Trophoblast cell (in vitro differentiated cells and primary cell): ENCODE results near the gene PRLR.

Experiments
- DNase-seq, 2 donors: peaks; one replicate each; pipeline ENCODE4 v3.0.0-alpha.2; 2016
- H2AFZ ChIP-seq: 2 replicates; pipeline ENCODE4 v1.6.1; 2013; ENCODE audit warnings: low read length, moderate library complexity, mild to moderate bottlenecking; ENCODE audit not compliant: insufficient read depth, poor library complexity
- H2AK5ac ChIP-seq: 2 replicates; pipeline ENCODE4 v1.6.1; 2013; ENCODE audit warnings: mild to moderate bottlenecking, low read length
- H2BK120ac ChIP-seq: 2 replicates; pipeline ENCODE4 v1.6.1; 2013; ENCODE audit warnings: low read length, mild to moderate bottlenecking, moderate library complexity; ENCODE audit not compliant: insufficient read depth, poor library complexity
- H2BK12ac ChIP-seq: 2 replicates; pipeline ENCODE4 v1.6.1; 2013; ENCODE audit warnings: mild to moderate bottlenecking, low read length, moderate library complexity
- H2BK5ac ChIP-seq: 2 replicates; pipeline ENCODE4 v1.6.1; 2013; ENCODE audit warnings: low read length, low read depth, moderate library complexity, mild to moderate bottlenecking; ENCODE audit not compliant: poor library complexity
- H3K14ac ChIP-seq: 2 replicates; pipeline ENCODE4 v1.6.1; 2013; ENCODE audit warnings: mild to moderate bottlenecking, low read length
- H3K18ac ChIP-seq: 2 replicates; pipeline ENCODE4 v1.6.1; 2013; ENCODE audit warnings: mild to moderate bottlenecking, low read length
- H3K23ac ChIP-seq: 2 replicates; pipeline ENCODE4 v1.6.1; 2013; ENCODE audit warnings: low read length
- H3K27ac ChIP-seq: 2 replicates; pipeline ENCODE4 v1.5.1; 2013; ENCODE audit warnings: low read depth, mild to moderate bottlenecking, inconsistent platforms, low read length, moderate library complexity
- H3K27me3 ChIP-seq: 2 replicates; pipeline ENCODE4 v1.6.1; 2013; ENCODE audit warnings: inconsistent platforms, mild to moderate bottlenecking, low read length, moderate library complexity; ENCODE audit not compliant: insufficient read depth
- H3K36me3 ChIP-seq, 2 experiments: 1 replicate in 1 of 2; 2 replicates in 1 of 2; pipeline ENCODE4 v1.6.1; 2013; ENCODE audit warnings: low read length in 2 of 2, mild to moderate bottlenecking in 2 of 2, moderate library complexity in 1 of 2; ENCODE audit not compliant: insufficient read depth in 2 of 2, control insufficient read depth in 1 of 2
- H3K4ac ChIP-seq: 2 replicates; pipeline ENCODE4 v1.6.1; 2013; ENCODE audit warnings: low read depth, mild to moderate bottlenecking, low read length, moderate library complexity
- H3K4me1 ChIP-seq, 2 experiments: 1 replicate in 1 of 2; 2 replicates in 1 of 2; pipeline ENCODE4 v1.6.1; 2013; ENCODE audit warnings: low read length in 2 of 2, mild to moderate bottlenecking in 2 of 2, moderate library complexity in 1 of 2; ENCODE audit not compliant: insufficient read depth in 2 of 2, control insufficient read depth in 1 of 2
- H3K4me2 ChIP-seq: 2 replicates; pipeline ENCODE4 v1.6.1; 2013; ENCODE audit warnings: inconsistent platforms, mild to moderate bottlenecking, low read length, moderate library complexity
- H3K4me3 ChIP-seq: 2 replicates; pipeline ENCODE4 v1.5.1; 2013; ENCODE audit warnings: mild to moderate bottlenecking, low read depth, low read length, inconsistent platforms
- H3K79me1 ChIP-seq: one replicate; pipeline ENCODE4 v1.6.1; 2013; ENCODE audit warnings: low read length
- H3K79me2 ChIP-seq: 2 replicates; pipeline ENCODE4 v1.6.1; 2013; ENCODE audit warnings: low read length, mild to moderate bottlenecking; ENCODE audit not compliant: control insufficient read depth, insufficient read depth, poor library complexity
- H3K9ac ChIP-seq: 2 replicates; pipeline ENCODE4 v1.6.1; 2013; ENCODE audit warnings: mild to moderate bottlenecking, low read length
- H3K9me3 ChIP-seq: 2 replicates; pipeline ENCODE4 v1.6.1; 2013; ENCODE audit warnings: low read depth, mild to moderate bottlenecking, control low read depth, inconsistent platforms, low read length; ENCODE audit not compliant: insufficient read depth
- H4K12ac ChIP-seq: 2 replicates; pipeline ENCODE4 v1.6.1; 2013; ENCODE audit warnings: low read depth, mild to moderate bottlenecking, low read length, moderate library complexity
- H4K8ac ChIP-seq: 2 replicates; pipeline ENCODE4 v1.6.1; 2013; ENCODE audit warnings: low read depth, mild to moderate bottlenecking, low read length, moderate library complexity
- H4K91ac ChIP-seq: one replicate; pipeline ENCODE4 v1.6.1; 2013; ENCODE audit warnings: low read depth, mild to moderate bottlenecking, low read length, moderate library complexity
- WGBS: extraction: QIAGEN DNeasy Blood & Tissue Kit; methylation state at CpG from one replicate; pipeline ENCODE4 v1.1.7; 2013; ENCODE audit warnings: missing lambda C conversion rate; ENCODE audit not compliant: insufficient read length, insufficient coverage; ENCODE audit errors: extremely low coverage; 5-methylcytosine and 5-hydroxymethylcytosine counted together

The PRLR gene

DNA sequence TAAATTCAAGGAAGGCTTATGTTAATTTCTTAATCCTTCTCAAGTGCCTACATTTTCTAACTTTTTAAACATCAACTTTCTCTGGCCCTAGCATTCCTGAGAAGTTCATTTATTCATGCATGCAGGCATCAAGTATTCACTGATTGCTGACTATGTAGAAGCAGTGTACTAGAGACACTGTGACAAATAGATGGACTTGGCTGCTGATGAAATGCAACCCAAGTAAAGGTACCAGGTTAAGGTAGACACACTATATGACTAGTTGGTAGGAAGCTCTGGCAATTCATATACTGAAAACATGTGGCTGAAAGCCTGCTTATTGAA is 66.6 kb downstream of the PRLR start:
- H3K18ac ChIP-seq, result no peak overlapping the region
- H2BK12ac ChIP-seq, result no peak overlapping the region
- H3K14ac ChIP-seq, result no peak overlapping the region
- no peaks in the 10 kb centered on the region for H3K79me1 ChIP-seq
- H3K9ac ChIP-seq, result no peak overlapping the region
- no peak overlapping the region for H3K23ac ChIP-seq
- H3K27me3 ChIP-seq, result no peaks in the 10 kb centered on the region
- no peaks in the 10 kb centered on the region for H3K9me3 ChIP-seq
- H3K4me1 ChIP-seq, result peaks cover 0 to 2% of the 10 kb centered on the region in 2 experiments
- no peak overlapping the region for H2AFZ ChIP-seq
- H4K12ac ChIP-seq, result no peak overlapping the region
- H4K8ac ChIP-seq, result no peak overlapping the region
- H3K27ac ChIP-seq, result no peak overlapping the region
- no peak overlapping the region for H2BK5ac ChIP-seq
- H3K4ac ChIP-seq, result no peak overlapping the region
- no peak overlapping the region for H2BK120ac ChIP-seq
- DNase-seq, result no peak
- H3K4me2 ChIP-seq, result no peak overlapping the region
- no peak overlapping the region for H4K91ac ChIP-seq
- no peak overlapping the region for H3K4me3 ChIP-seq
- no peaks in the 10 kb centered on the region for H3K79me2 ChIP-seq
- no peak overlapping the region for H2AK5ac ChIP-seq
- H3K36me3 ChIP-seq, result no peaks in the 10 kb centered on the region

DNA sequence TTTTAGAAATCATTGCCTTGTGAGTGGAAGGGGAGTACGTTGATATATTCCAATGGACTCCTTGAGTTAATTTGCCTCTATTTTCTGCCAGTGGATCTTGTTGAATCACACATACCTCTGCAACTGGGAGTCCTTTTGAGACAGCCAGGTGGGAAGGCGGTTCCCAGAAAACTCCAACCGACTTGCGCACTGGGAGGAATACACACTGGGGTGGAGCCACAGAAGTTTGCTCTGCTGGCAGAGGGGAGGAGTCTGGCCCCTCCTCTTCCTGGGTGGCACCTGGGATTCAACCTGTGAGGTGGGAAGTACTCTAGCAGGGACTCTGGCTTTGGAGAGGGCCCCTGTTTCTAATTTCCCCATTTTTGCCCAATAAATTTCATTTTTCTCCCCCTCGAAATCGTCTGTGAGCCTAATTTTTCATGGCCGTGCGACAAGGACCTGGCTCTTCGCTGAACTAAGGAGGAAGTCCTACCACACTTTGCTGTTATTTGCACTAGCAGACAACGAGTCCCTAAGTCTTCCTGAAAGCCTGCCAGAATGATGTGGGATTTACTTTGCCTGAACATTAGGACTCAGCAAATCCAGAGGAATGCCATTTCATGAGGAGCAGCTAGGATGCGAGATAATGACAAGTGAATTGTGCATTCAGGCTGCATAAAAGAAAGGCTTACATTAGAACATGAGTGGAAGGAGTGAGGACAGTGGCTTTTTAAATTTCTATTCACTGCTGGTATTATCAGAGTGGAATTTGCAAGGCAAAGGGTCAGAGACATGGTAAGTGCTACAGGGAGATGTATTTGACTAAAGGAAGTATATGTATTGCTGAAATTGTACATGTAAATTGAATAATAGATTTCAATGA is 67.2 kb downstream of the PRLR start:
- Histone ChIP-seq H3K36me3 (no peaks in the 10 kb centered on the region), H3K27ac (no peak overlapping the region), H3K4ac (no peak overlapping the region), H3K4me2 (no peak overlapping the region), H3K18ac (no peak overlapping the region), H3K79me1 (no peaks in the 10 kb centered on the region), H4K8ac (no peak overlapping the region), H3K14ac (no peak overlapping the region), H3K27me3 (no peaks in the 10 kb centered on the region), H3K4me1 (peaks cover 0 to 2% of the 10 kb centered on the region in 2 experiments), H3K9me3 (no peaks in the 10 kb centered on the region), H2AFZ (no peak overlapping the region), H3K23ac (no peak overlapping the region), H3K4me3 (no peak overlapping the region), H4K12ac (no peak overlapping the region), H3K9ac (no peak overlapping the region), H2AK5ac (no peak overlapping the region), H3K79me2 (no peaks in the 10 kb centered on the region), H2BK5ac (no peak overlapping the region), H2BK120ac (no peak overlapping the region), H2BK12ac (no peak overlapping the region), H4K91ac (no peak overlapping the region)
- DNase-seq, result no peak
- WGBS, result no CpG with 5 or more reads among the region's 11 CpGs

DNA sequence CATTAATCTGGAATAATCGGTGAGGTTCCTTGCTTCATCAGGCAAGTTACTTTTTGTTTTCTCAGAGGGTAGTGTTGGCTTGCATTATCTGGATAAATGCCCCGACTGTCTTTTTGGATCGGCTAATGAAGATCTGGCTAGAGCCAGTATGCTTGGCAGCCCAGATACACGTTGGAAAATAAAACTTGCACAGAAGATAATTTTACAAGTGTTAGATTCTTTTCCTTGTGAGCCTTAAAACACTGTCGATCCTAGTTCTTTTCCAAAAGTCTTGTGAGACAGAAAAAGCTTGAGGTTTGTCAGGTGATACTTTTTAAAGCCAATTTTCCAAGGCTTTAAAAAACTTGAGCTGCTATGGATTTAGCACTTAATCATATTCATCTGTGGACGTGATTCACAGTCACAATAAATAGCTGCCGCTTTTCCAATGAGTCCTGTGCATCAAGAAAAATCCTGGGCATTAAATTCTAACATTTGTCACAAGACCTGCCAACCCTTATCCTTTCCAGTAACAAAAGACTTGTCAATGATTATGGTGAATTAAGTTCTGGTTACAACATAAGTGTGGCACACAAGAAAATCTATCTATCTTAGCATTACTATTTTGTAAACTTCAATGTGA is 68.5 kb downstream of the PRLR start:
- Histone ChIP-seq H3K27me3 (no peaks in the 10 kb centered on the region), H3K27ac (no peak overlapping the region), H2BK12ac (no peak overlapping the region), H2BK120ac (no peak overlapping the region), H3K4ac (no peak overlapping the region), H3K4me3 (no peak overlapping the region), H4K12ac (no peak overlapping the region), H3K79me1 (no peaks in the 10 kb centered on the region), H4K8ac (no peak overlapping the region), H3K36me3 (no peaks in the 10 kb centered on the region), H2BK5ac (no peak overlapping the region), H2AFZ (no peak overlapping the region), H3K79me2 (no peaks in the 10 kb centered on the region), H2AK5ac (no peak overlapping the region), H3K14ac (no peak overlapping the region), H3K4me1 (peaks cover 0 to 2% of the 10 kb centered on the region in 2 experiments), H3K23ac (no peak overlapping the region), H4K91ac (no peak overlapping the region), H3K18ac (no peak overlapping the region), H3K9me3 (no peaks in the 10 kb centered on the region), H3K4me2 (no peak overlapping the region), H3K9ac (no peak overlapping the region)
- WGBS, result no CpG with 5 or more reads among the region's 7 CpGs
- no peak for DNase-seq

DNA sequence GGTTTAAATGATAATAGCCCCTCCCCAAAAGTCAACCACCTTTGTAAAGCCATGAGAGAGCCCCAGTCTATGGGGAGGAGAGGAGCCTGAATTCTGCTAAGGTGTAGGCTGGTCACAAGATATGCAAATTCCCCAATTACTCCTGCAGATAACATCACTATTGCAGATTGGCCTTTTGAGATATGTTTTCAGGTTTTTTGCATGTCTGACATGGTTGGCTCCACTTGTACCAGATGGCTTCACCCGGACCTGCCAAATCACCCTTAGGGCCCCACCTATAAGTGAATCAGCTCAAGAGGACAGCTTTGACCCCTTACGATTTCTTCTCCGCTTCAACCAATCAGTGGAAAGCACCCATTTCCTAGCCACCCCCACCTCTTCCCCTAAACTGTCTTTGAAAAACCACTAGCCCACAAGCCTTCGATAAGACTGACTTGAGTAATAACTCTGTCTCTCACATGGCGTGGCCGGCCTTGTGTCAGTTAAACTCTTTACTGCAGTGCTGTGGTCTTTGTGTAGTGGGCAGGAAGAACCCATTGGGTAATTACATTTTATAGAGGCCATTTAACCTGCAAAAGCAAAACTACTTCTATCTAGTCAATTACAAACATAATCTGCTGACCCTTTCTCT is 69.7 kb downstream of the PRLR start:
- Histone ChIP-seq H3K9me3 (no peaks in the 10 kb centered on the region), H2BK5ac (no peak overlapping the region), H3K4me1 (peaks cover 0 to 2% of the 10 kb centered on the region in 2 experiments), H3K23ac (no peak overlapping the region), H2BK12ac (no peak overlapping the region), H4K12ac (no peak overlapping the region), H2AK5ac (no peak overlapping the region), H3K4me2 (no peak overlapping the region), H3K36me3 (no peaks in the 10 kb centered on the region), H2AFZ (no peak overlapping the region), H3K14ac (no peak overlapping the region), H3K27ac (no peak overlapping the region), H3K4me3 (no peak overlapping the region), H3K4ac (no peak overlapping the region), H3K79me1 (no peaks in the 10 kb centered on the region), H3K27me3 (no peaks in the 10 kb centered on the region), H4K91ac (no peak overlapping the region), H4K8ac (no peak overlapping the region), H3K79me2 (no peaks in the 10 kb centered on the region), H3K18ac (no peak overlapping the region), H2BK120ac (no peak overlapping the region), H3K9ac (no peak overlapping the region)
- WGBS, result no CpG with 5 or more reads among the region's 6 CpGs
- no peak for DNase-seq
